A673 (cell line): ENCODE data around the gene ACE. TPM values are rescaled to one million over a fixed set of nuclear protein-coding genes. Genes with fewer than 3 reads are reported as not detected.
A peak's percentile ranks its signal among the peaks of the same experiment; 100 is the strongest.
"Not testable (repeated sequence)": the region's sequence is repeated elsewhere in the genome, so short reads cannot be mapped to it uniquely, and the experiment has no call there.

Source experiments
- BruUV-seq: library from RNA; stranded (reverse); fragments of 400-500 nt; replicated peaks from 2 replicates; lab custom pipeline; 2021; lab: Mats Ljungman, UMichigan
- CTCF ChIA-PET: fragments of 300-600 bp; sonication (Branson Sonifier 250); formaldehyde crosslinking; loops from one replicate; lab custom pipeline; 2022; ENCODE audit warnings: antibody characterized with exemption; lab: Charles Lee
- POLR2A ChIA-PET: fragments of 300-600 bp; sonication (Branson Sonifier 250); formaldehyde crosslinking; loops from one replicate; lab custom pipeline; 2022; ENCODE audit warnings: antibody characterized with exemption; ENCODE audit not compliant: low non-redundant PET; lab: Charles Lee
- DNase-seq: peaks from one replicate; pipeline ENCODE4 v3.0.0-alpha.2; 2015; ENCODE audit warnings: low spot score
- H3K27ac ChIP-seq: fragments of 200-600 bp; sonication (generic); 2 replicates; pipeline ENCODE4 v1.5.1; 2016; ENCODE audit warnings: mixed run types, low read depth, mild to moderate bottlenecking, mixed read lengths, antibody characterized with exemption, low read length; ENCODE audit not compliant: poor library complexity, severe bottlenecking
- H3K27me3 ChIP-seq: fragments of 200-600 bp; sonication (generic); replicated peaks from 2 replicates; pipeline ENCODE4 v1.6.1; 2017; ENCODE audit warnings: mixed run types, low read depth, mild to moderate bottlenecking, mixed read lengths, antibody characterized with exemption, low read length; ENCODE audit not compliant: insufficient read depth, poor library complexity
- H3K36me3 ChIP-seq: fragments of 200-600 bp; sonication (generic); 2 replicates; pipeline ENCODE4 v1.6.1; 2016; ENCODE audit warnings: mixed run types, mild to moderate bottlenecking, mixed read lengths, antibody characterized with exemption, low read length; ENCODE audit not compliant: insufficient read depth, poor library complexity, severe bottlenecking
- H3K4me1 ChIP-seq: fragments of 200-600 bp; sonication (generic); 2 replicates; pipeline ENCODE4 v1.6.1; 2017; ENCODE audit warnings: mixed run types, mild to moderate bottlenecking, mixed read lengths, antibody characterized with exemption, low read length; ENCODE audit not compliant: insufficient read depth, poor library complexity, severe bottlenecking
- H3K4me3 ChIP-seq: fragments of 200-600 bp; sonication (generic); 2 replicates; pipeline ENCODE4 v1.5.1; 2016; ENCODE audit warnings: low read depth, mixed run types, mild to moderate bottlenecking, mixed read lengths, low read length; ENCODE audit not compliant: poor library complexity, severe bottlenecking
- H3K9me3 ChIP-seq: fragments of 200-600 bp; sonication (generic); 2 replicates; pipeline ENCODE4 v1.6.1; 2016; ENCODE audit warnings: mixed run types, low read depth, mild to moderate bottlenecking, mixed read lengths, antibody characterized with exemption, low read length; ENCODE audit not compliant: poor library complexity, severe bottlenecking
- CTCF ChIP-seq: fragments of 300-800, 200-600 bp; sonication (generic); conservative IDR thresholded peaks from 2 replicates; pipeline ENCODE4 v1.5.1; 2017; ENCODE audit warnings: low read depth, mild to moderate bottlenecking, antibody characterized with exemption, low read length, moderate library complexity, mixed read lengths
- EZH2 ChIP-seq: fragments of 200-600 bp; sonication (generic); IDR thresholded peaks from 2 replicates; pipeline ENCODE4 v1.6.1; 2017; ENCODE audit warnings: borderline replicate concordance, low read depth, mild to moderate bottlenecking, mixed read lengths, antibody characterized with exemption, low read length; ENCODE audit not compliant: poor library complexity, severe bottlenecking
- intact Hi-C: fragments of 100-400 bp; cut with micrococcal nuclease; formaldehyde crosslinking; loops from one replicate; pipeline ENCODE4 v1.10.0; 2022; ENCODE audit not compliant: unreplicated experiment
- total RNA-seq: library from RNA; stranded (reverse); gene quantifications from 2 replicates; pipeline ENCODE4 v1.2.3, GENCODE V29; 2021

ACE gene
- total RNA-seq, 1 experiment from 2014 or later = 2.1 TPM

GRCh38 chr17:63460018-63460417 is 16.8 kb upstream of the ACE start:
- Histone ChIP-seq H3K27me3 (no peaks in the 10 kb centered on the region), H3K4me1 (peaks cover 3% of the 10 kb centered on the region), H3K36me3 (no peaks in the 10 kb centered on the region), H3K27ac (no peak overlapping the region), H3K9me3 (no peaks in the 10 kb centered on the region), H3K4me3 (no peak overlapping the region)
- TF ChIP-seq EZH2 = no peak
- no peak for TF ChIP-seq CTCF
- ChIA-PET CTCF (no interaction called here), POLR2A (interaction anchor here (0.6 kb wide), 1 partner anchor 91 kb away, joined by 9 read pairs; no protein-coding TSS in a partner anchor)
- BruUV-seq = no TSS peak
- intact Hi-C loops = no loop called here
- DNase-seq = no peak

GRCh38 chr17:63463771-63464170 is 13.1 kb upstream of the ACE start:
- POLR2A ChIA-PET = no interaction called here
- TF ChIP-seq EZH2 = no peak
- no peak for TF ChIP-seq CTCF
- peak; percentile 60 for DNase-seq
- H3K27ac ChIP-seq = no peak overlapping the region
- no TSS peak for BruUV-seq
- H3K27me3 ChIP-seq = no peaks in the 10 kb centered on the region
- intact Hi-C loops = no loop called here
- no peaks in the 10 kb centered on the region for H3K36me3 ChIP-seq
- no peaks in the 10 kb centered on the region for H3K9me3 ChIP-seq
- H3K4me1 ChIP-seq = peaks cover 3% of the 10 kb centered on the region
- CTCF ChIA-PET = no interaction called here
- no peak overlapping the region for H3K4me3 ChIP-seq

GRCh38 chr17:63464691-63465236 is 12.1 kb upstream of the ACE start:
- Histone ChIP-seq H3K4me3 (no peak overlapping the region), H3K9me3 (no peaks in the 10 kb centered on the region), H3K4me1 (peaks cover 3% of the 10 kb centered on the region), H3K36me3 (no peaks in the 10 kb centered on the region), H3K27ac (no peak overlapping the region), H3K27me3 (no peaks in the 10 kb centered on the region)
- CTCF ChIA-PET = interaction anchor here (0.6 kb wide), 1 partner anchor 44 kb away, joined by 8 read pairs; no protein-coding TSS in a partner anchor
- no TSS peak for BruUV-seq
- POLR2A ChIA-PET = no interaction called here
- intact Hi-C loops = no loop called here
- no peak for DNase-seq
- TF ChIP-seq EZH2 (no peak), CTCF (no peak)

- intact Hi-C loops, H3K4me3 ChIP-seq, POLR2A ChIA-PET, DNase-seq, CTCF ChIA-PET, H3K4me1 ChIP-seq, H3K36me3 ChIP-seq, H3K9me3 ChIP-seq, BruUV-seq, H3K27ac ChIP-seq, H3K27me3 ChIP-seq: not testable (repeated sequence)
These were observed 8.8 kb upstream of the ACE start for GRCh38 chr17:63468099-63468498.
